Cardiac muscle cell (in vitro differentiated cells and primary cell): Measurements from ENCODE around the gene COA8. TPM values are rescaled to one million over a fixed set of nuclear protein-coding genes. Genes with fewer than 3 reads are reported as not detected.

Source experiments
- DNase-seq, 2 donors: peaks; one replicate each; pipeline versions ENCODE4 v3.0.0 to v3.0.0-alpha.2; 2010 to 2017; ENCODE audit warnings: low read depth in 1 of 2, low spot score in 1 of 2
- H3K27ac ChIP-seq: fragments of 200-600 bp; sonication (generic); 2 replicates; pipeline ENCODE4 v1.5.1; 2016
- H3K27me3 ChIP-seq: fragments of 200-600 bp; sonication (generic); 2 replicates; pipeline ENCODE4 v1.6.0; 2016; ENCODE audit warnings: control low read depth
- H3K36me3 ChIP-seq: fragments of 200-600 bp; sonication (generic); 2 replicates; pipeline ENCODE4 v1.5.1; 2016; ENCODE audit warnings: control low read depth
- H3K4me1 ChIP-seq: fragments of 200-600 bp; sonication (generic); 2 replicates; pipeline ENCODE4 v1.8.1; 2017; ENCODE audit warnings: low read depth, mild to moderate bottlenecking, mixed run types
- H3K4me3 ChIP-seq: fragments of 200-600 bp; sonication (generic); 2 replicates; pipeline ENCODE4 v1.5.1; 2016; ENCODE audit warnings: mild to moderate bottlenecking
- H3K9me3 ChIP-seq: fragments of 200-600 bp; sonication (generic); 2 replicates; pipeline ENCODE4 v1.5.1; 2017; ENCODE audit warnings: low read depth, mild to moderate bottlenecking, control low read depth
- polyA plus RNA-seq: library from polyadenylated mRNA; unstranded; fragments of >200 nt; fragmentation: Nextera tagmentation; extraction: Ambion mirVana; gene quantifications from 2 replicates; pipeline ENCODE4 v1.2.1, GENCODE V29; 2016
- total RNA-seq: library from RNA; depleted of rRNA; stranded (reverse); fragments of >200 nt; gene quantifications from 2 replicates; pipeline ENCODE4 v1.2.3, GENCODE V29; 2016
- TF ChIP-seq, protein P1 (sequence below): IDR thresholded peaks from 2 replicates; pipeline ENCODE4 v1.5.1; 2012; ENCODE audit warnings: low read depth, mild to moderate bottlenecking, low read length

COA8 gene
- total and polyA plus RNA-seq, 2 experiments from 2014 or later, result 31.3 to 68.2 TPM

DNA sequence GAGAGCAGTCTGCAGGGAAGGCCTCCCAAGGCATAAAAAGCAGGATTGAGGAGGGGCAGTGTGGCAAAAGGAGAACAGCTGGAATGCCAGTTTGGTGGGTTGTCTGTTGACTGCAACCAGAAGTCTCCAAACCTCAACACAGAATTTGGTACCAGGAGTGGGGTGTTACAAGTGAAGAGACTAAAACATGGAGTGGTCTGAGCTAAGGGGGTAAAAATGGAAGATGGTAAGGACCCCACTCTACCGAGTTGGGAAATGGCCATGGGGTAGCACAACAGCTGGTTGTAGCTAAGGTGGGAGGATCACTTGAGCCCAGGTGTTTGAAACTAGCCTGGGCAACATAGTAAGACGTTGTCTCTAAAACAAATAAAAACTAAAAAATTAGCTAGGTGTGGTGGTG lies 48.5 kb downstream of the COA8 start:
- Histone ChIP-seq H3K4me1 (no peaks in the 10 kb centered on the region), H3K27ac (no peak overlapping the region), H3K27me3 (peaks cover 7% of the 10 kb centered on the region), H3K4me3 (no peak overlapping the region), H3K9me3 (no peaks in the 10 kb centered on the region), H3K36me3 (no peaks in the 10 kb centered on the region)
- DNase-seq, result no peak
- TF ChIP-seq, protein P1, sequence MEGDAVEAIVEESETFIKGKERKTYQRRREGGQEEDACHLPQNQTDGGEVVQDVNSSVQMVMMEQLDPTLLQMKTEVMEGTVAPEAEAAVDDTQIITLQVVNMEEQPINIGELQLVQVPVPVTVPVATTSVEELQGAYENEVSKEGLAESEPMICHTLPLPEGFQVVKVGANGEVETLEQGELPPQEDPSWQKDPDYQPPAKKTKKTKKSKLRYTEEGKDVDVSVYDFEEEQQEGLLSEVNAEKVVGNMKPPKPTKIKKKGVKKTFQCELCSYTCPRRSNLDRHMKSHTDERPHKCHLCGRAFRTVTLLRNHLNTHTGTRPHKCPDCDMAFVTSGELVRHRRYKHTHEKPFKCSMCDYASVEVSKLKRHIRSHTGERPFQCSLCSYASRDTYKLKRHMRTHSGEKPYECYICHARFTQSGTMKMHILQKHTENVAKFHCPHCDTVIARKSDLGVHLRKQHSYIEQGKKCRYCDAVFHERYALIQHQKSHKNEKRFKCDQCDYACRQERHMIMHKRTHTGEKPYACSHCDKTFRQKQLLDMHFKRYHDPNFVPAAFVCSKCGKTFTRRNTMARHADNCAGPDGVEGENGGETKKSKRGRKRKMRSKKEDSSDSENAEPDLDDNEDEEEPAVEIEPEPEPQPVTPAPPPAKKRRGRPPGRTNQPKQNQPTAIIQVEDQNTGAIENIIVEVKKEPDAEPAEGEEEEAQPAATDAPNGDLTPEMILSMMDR, result no peak

DNA sequence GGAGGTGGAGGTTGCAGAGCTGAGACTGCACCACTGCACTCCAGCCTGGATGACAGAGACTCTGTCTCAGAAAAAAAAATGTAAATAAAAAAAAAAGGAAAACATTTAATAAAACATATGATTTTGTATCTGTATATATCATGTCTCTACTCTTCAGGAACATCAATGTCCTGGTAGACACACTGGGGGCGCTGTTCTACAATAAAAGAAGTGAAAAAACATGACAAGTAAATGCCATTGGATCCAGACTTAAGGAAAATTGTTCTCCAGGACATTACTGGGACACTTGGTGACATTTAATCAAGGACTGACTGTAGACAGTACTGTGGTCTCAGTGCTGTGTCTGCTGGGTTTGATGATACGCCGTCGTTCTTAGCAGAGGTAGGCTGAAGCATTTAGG lies 50.8 kb downstream of the COA8 start:
- H3K9me3 ChIP-seq, result no peaks in the 10 kb centered on the region
- TF ChIP-seq, protein P1, result no peak
- H3K4me3 ChIP-seq, result no peak overlapping the region
- H3K36me3 ChIP-seq, result no peaks in the 10 kb centered on the region
- no peak overlapping the region for H3K27ac ChIP-seq
- no peak for DNase-seq
- no peaks in the 10 kb centered on the region for H3K27me3 ChIP-seq
- no peaks in the 10 kb centered on the region for H3K4me1 ChIP-seq

DNA sequence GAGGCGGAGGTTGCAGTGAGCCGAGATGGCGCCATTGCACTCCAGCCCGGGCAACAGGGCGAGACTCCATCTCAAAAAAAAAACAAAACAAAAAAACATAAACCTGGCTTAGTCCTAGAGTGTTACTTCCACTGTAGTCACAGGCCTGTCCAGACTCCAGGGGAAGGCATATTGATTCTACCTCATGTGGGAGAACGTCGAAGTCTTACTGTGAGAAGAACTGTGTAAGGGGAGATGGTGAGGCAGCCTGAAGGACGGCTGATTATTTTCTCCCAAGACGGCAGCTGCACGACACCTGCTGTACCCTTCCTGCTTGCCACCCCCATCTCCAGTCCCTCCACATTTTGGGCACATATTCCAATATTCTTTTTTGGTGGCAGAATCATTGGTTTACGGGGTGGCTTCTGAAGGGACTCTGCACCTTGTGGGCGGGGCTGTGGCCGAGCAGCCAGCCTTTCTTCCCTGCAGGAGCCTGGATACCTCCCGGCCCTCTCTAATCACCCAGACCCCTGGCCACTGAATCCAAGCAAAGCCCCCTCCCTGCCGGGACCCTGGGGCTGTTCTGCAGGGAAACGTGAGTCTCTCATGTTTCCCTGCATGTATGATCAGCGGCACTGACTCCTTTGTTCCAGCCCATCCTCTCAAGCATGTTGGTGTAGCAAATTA lies 54.0 kb downstream of the COA8 start:
- TF ChIP-seq, protein P1, result no peak
- Histone ChIP-seq H3K4me3 (no peak overlapping the region), H3K9me3 (no peaks in the 10 kb centered on the region), H3K4me1 (no peaks in the 10 kb centered on the region), H3K36me3 (no peaks in the 10 kb centered on the region), H3K27ac (no peak overlapping the region), H3K27me3 (no peaks in the 10 kb centered on the region)
- DNase-seq, result no peak

DNA sequence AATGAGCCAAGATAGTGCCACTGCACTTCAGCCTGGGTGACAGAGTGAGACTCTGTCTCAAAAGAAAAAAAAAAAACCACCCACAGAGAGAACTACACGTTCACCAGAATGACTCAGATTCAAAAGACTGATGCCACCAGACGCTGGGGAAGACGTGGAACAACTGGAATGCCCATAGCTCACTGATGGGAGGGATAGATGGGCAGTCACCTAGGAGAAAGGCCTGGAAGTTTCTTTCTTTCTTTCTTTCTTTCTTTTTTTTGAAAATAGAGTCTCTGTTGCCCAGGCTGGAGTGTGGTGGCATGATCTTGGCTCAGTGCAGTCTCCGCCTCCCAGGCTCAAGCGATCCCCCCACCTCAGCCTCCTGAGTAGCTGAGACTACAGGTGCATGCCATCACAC lies 56.3 kb downstream of the COA8 start:
- no peaks in the 10 kb centered on the region for H3K27me3 ChIP-seq
- DNase-seq, result no peak
- no peaks in the 10 kb centered on the region for H3K36me3 ChIP-seq
- H3K27ac ChIP-seq, result no peak overlapping the region
- no peaks in the 10 kb centered on the region for H3K9me3 ChIP-seq
- TF ChIP-seq, protein P1, result no peak
- no peak overlapping the region for H3K4me3 ChIP-seq
- H3K4me1 ChIP-seq, result no peaks in the 10 kb centered on the region

DNA sequence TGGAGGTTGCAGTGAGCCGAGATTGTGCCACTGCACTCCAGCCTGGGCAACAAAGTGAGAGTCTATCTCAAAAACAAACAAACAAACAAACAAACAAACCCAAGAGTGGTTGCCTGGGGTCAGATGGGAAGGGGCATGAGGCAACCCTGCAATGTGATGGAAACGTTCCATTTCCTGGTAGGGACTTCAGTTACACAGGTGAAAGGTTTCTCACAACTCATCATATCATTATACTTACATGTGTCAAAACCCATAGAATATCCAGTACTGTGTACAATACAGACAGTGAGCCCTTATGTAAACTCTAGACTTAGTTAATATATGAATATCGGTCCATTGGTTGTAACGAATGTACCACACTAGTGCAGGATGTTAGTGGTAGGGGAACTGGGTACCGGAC lies 59.1 kb downstream of the COA8 start:
- DNase-seq, result no peak
- H3K9me3 ChIP-seq, result no peaks in the 10 kb centered on the region
- H3K27ac ChIP-seq, result no peak overlapping the region
- no peaks in the 10 kb centered on the region for H3K27me3 ChIP-seq
- TF ChIP-seq, protein P1, result no peak
- no peaks in the 10 kb centered on the region for H3K4me1 ChIP-seq
- no peak overlapping the region for H3K4me3 ChIP-seq
- H3K36me3 ChIP-seq, result no peaks in the 10 kb centered on the region
